Measurements from ENCODE around the gene PNPT1.
"Not testable (repeated sequence)": the region's sequence is repeated elsewhere in the genome, so short reads cannot be mapped to it uniquely, and the experiment has no call there.

GRCh38 chr2:55596795-55597194, 96.8 kb downstream of the PNPT1 start:
- TF ChIP-seq, protein P1, sequence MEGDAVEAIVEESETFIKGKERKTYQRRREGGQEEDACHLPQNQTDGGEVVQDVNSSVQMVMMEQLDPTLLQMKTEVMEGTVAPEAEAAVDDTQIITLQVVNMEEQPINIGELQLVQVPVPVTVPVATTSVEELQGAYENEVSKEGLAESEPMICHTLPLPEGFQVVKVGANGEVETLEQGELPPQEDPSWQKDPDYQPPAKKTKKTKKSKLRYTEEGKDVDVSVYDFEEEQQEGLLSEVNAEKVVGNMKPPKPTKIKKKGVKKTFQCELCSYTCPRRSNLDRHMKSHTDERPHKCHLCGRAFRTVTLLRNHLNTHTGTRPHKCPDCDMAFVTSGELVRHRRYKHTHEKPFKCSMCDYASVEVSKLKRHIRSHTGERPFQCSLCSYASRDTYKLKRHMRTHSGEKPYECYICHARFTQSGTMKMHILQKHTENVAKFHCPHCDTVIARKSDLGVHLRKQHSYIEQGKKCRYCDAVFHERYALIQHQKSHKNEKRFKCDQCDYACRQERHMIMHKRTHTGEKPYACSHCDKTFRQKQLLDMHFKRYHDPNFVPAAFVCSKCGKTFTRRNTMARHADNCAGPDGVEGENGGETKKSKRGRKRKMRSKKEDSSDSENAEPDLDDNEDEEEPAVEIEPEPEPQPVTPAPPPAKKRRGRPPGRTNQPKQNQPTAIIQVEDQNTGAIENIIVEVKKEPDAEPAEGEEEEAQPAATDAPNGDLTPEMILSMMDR (IDR thresholded peaks at IDR 0.05), result not testable (repeated sequence)
- not testable (repeated sequence) for TF ChIP-seq POLR2A (IDR thresholded peaks at IDR 0.05)
